Panc1 (cell line): Measurements from ENCODE around the gene CACNA1B. TPM values are rescaled to one million over a fixed set of nuclear protein-coding genes. Genes with fewer than 3 reads are reported as not detected.

ENCODE experiments used
- ATAC-seq: fragments of 200-7000 bp; cut with Tn5 transposase; 2 replicates; pipeline ENCODE4 v1.9.1; 2020; ENCODE audit warnings: mild to moderate bottlenecking, moderate library complexity
- BruUV-seq: library from RNA; stranded (reverse); fragments of 400-500 nt; replicated peaks from 2 replicates; lab custom pipeline; 2021; lab: Mats Ljungman, UMichigan
- CTCF ChIA-PET: fragments of 300-600 bp; sonication (Branson Sonifier 250); formaldehyde crosslinking; loops from one replicate; lab custom pipeline; 2022; ENCODE audit warnings: antibody characterized with exemption; lab: Charles Lee
- POLR2A ChIA-PET: fragments of 300-600 bp; sonication (Branson Sonifier 250); formaldehyde crosslinking; loops from one replicate; lab custom pipeline; 2022; ENCODE audit warnings: antibody characterized with exemption; lab: Charles Lee
- DNase-seq: peaks from one replicate; pipeline ENCODE4 v3.0.0-alpha.2; 2010; ENCODE audit warnings: low read depth, low spot score
- H3K27ac ChIP-seq: 2 replicates; pipeline ENCODE4 v1.5.1; 2011; ENCODE audit warnings: mild to moderate bottlenecking, low read length, inconsistent platforms
- H3K27me3 ChIP-seq: fragments of 200-500 bp; sonication (Bioruptor generic); 2 replicates; pipeline ENCODE4 v1.6.0; 2014; ENCODE audit warnings: low read length, inconsistent platforms; ENCODE audit not compliant: control insufficient read depth, insufficient read depth
- H3K36me3 ChIP-seq: fragments of 200-500 bp; sonication (Bioruptor generic); 2 replicates; pipeline ENCODE4 v1.5.1; 2014; ENCODE audit warnings: inconsistent platforms, mild to moderate bottlenecking, low read length, moderate library complexity; ENCODE audit not compliant: control insufficient read depth, insufficient read depth
- H3K4me1 ChIP-seq: 2 replicates; pipeline ENCODE4 v1.5.1; 2011; ENCODE audit warnings: inconsistent platforms, mild to moderate bottlenecking, low read length, moderate library complexity; ENCODE audit not compliant: control insufficient read depth, insufficient read depth
- H3K4me3 ChIP-seq, 2 experiments: 2 replicates each; pipeline ENCODE4 v1.5.1; 2011 to 2012; ENCODE audit warnings: low read depth in 2 of 2, low read length in 2 of 2, mild to moderate bottlenecking in 2 of 2, inconsistent platforms in 1 of 2, moderate library complexity in 1 of 2
- H3K9me3 ChIP-seq: fragments of 200-500 bp; sonication (Bioruptor generic); 2 replicates; pipeline ENCODE4 v1.5.1; 2014; ENCODE audit warnings: low read depth, mild to moderate bottlenecking, inconsistent platforms, low read length, moderate library complexity; ENCODE audit not compliant: control insufficient read depth, insufficient read depth
- CTCF ChIP-seq: fragments of 450-650 bp; IDR thresholded peaks from 2 replicates; pipeline ENCODE4 v1.5.1; 2017; ENCODE audit warnings: mild to moderate bottlenecking
- POLR2AphosphoS5 ChIP-seq: IDR thresholded peaks from 2 replicates; pipeline ENCODE4 v1.6.1; 2012; ENCODE audit warnings: mild to moderate bottlenecking, low read depth, low read length, moderate library complexity
- REST ChIP-seq, 2 experiments: IDR thresholded peaks; 2 replicates each; pipeline ENCODE4 v1.6.1; 2011 to 2012; ENCODE audit warnings: low read depth in 2 of 2, control low read depth in 1 of 2, low read length in 1 of 2, mild to moderate bottlenecking in 1 of 2, moderate library complexity in 1 of 2; ENCODE audit not compliant: insufficient read depth in 1 of 2
- SIN3A ChIP-seq: IDR thresholded peaks from 2 replicates; pipeline ENCODE4 v1.6.1; 2012; ENCODE audit warnings: low read depth, mild to moderate bottlenecking, low read length, moderate library complexity, borderline replicate concordance; ENCODE audit not compliant: insufficient read depth
- TCF7L2 ChIP-seq: IDR thresholded peaks from 2 replicates; pipeline ENCODE4 v1.6.1; 2011; ENCODE audit warnings: mild to moderate bottlenecking, low read depth, low read length, inconsistent platforms
- in situ Hi-C: cut with HindIII; loops from 2 replicates; pipeline ENCODE4 v1.10.0; 2016; ENCODE audit warnings: low sequenced_read_pairs, low pct_unique_long_range_greater_than_20kb
- intact Hi-C: fragments of 100-400 bp; cut with micrococcal nuclease; formaldehyde crosslinking; loops from one replicate; pipeline ENCODE4 v1.10.0; 2022; ENCODE audit not compliant: unreplicated experiment
- total RNA-seq: library from RNA; stranded (reverse); gene quantifications from one replicate; pipeline ENCODE4 v1.2.1, GENCODE V29; 2021; ENCODE audit not compliant: unreplicated experiment

Gene CACNA1B
- total RNA-seq, 1 experiment from 2014 or later, result 0.49 TPM

DNA sequence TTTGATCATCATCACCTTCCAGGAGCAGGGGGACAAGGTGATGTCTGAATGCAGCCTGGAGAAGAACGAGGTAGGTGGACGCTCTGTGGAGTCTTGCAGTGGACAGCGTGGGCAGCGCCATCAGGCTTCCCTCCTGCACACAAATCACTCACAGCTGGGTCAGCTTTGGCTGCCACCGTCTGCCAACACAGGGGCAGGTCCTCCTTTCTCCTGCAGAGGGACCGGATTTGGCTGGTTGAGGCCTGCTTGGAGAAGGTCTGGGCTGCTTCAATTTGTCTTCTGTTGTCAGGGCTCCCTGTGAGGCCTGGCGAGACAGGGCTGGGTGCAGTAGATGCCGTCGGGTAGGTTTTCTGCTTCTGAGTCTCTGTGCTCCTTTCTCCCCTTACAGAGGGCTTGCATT is 180.6 kb downstream of the CACNA1B start:
- BruUV-seq, result no TSS peak

DNA sequence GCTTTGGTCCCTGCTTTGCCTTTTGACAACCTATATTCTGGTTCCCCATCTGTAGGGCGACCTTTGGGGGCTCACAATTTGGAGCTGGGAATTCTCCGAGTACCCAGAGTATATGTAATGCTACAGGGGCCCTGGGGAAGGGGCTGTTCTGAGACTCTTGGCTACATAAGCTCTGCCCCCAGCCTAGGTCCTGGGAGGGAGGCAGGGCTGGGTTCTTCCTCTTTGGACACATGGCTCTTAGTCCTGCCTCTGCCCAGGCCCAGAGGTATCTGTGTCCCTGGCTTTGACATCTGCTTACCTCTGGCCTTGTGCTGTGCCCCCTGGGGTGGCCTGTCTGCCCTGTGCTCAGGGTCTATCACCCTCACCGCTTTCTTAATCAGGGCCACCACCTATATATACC is 181.6 kb downstream of the CACNA1B start:
- BruUV-seq, result no TSS peak
- no peak for DNase-seq
- Histone ChIP-seq H3K36me3 (no peaks in the 10 kb centered on the region), H3K27me3 (no peaks in the 10 kb centered on the region), H3K27ac (no peak overlapping the region), H3K9me3 (no peaks in the 10 kb centered on the region), H3K4me1 (no peaks in the 10 kb centered on the region), H3K4me3 (no peak overlapping the region)
- intact Hi-C loops, result no loop called here
- ChIA-PET POLR2A (no interaction called here), CTCF (no interaction called here)
- no peak for TF ChIP-seq CTCF
- TF ChIP-seq POLR2AphosphoS5, result no peak
- no peak for TF ChIP-seq TCF7L2
- TF ChIP-seq REST (IDR thresholded peaks at IDR 0.05; ENCODE audit: insufficient read depth in 1 of 2, low read depth in 2 of 2, low read length in 1 of 2), result no peak
- TF ChIP-seq SIN3A, result no peak
- no peak for ATAC-seq
- in situ Hi-C loops, result no loop called here

More for the DNA sequence above, 180.6 kb downstream of the CACNA1B start:
- Histone ChIP-seq H3K27me3 (no peaks in the 10 kb centered on the region), H3K9me3 (no peaks in the 10 kb centered on the region), H3K4me1 (no peaks in the 10 kb centered on the region), H3K36me3 (no peaks in the 10 kb centered on the region), H3K4me3 (no peak overlapping the region), H3K27ac (no peak overlapping the region)
- in situ Hi-C loops, result no loop called here
- DNase-seq (no peak), ATAC-seq (no peak)
- ChIA-PET POLR2A (no interaction called here), CTCF (no interaction called here)
- TF ChIP-seq CTCF (no peak), REST (IDR thresholded peaks at IDR 0.05; ENCODE audit: insufficient read depth in 1 of 2, low read depth in 2 of 2, low read length in 1 of 2) (no peak)
- intact Hi-C loops, result no loop called here
